H1 (cell line): ENCODE results near the gene MMP17. TPM values are rescaled to one million over a fixed set of nuclear protein-coding genes. Genes with fewer than 3 reads are reported as not detected.
A peak's percentile ranks its signal among the peaks of the same experiment; 100 is the strongest.

ENCODE experiments used
- CHD7 ChIP-seq: fragments of 300-600 bp; sonication (generic); IDR thresholded peaks from 2 replicates; pipeline ENCODE4 v1.7.1; 2012; ENCODE audit warnings: low read length, moderate library complexity, mild to moderate bottlenecking, inconsistent platforms; ENCODE audit not compliant: insufficient replicate concordance
- CREB1 ChIP-seq: IDR thresholded peaks from 2 replicates; pipeline ENCODE4 v1.6.1; 2012; ENCODE audit warnings: inconsistent platforms
- EGR1 ChIP-seq: IDR thresholded peaks from 2 replicates; pipeline ENCODE4 v1.6.1; 2011; ENCODE audit warnings: low read depth, low read length, borderline replicate concordance
- HDAC2 ChIP-seq, 2 experiments: fragments of 300-600 bp in 1 of 2; sonication (generic) in 1 of 2; IDR thresholded peaks; 2 replicates each; pipeline ENCODE4 v1.6.1; 2011 to 2012; ENCODE audit warnings: low read depth in 2 of 2, low read length in 2 of 2, mild to moderate bottlenecking in 2 of 2, moderate library complexity in 2 of 2, borderline replicate concordance in 1 of 2, inconsistent platforms in 1 of 2
- JUN ChIP-seq: IDR thresholded peaks from 2 replicates; pipeline ENCODE4 v1.6.1; 2011; ENCODE audit warnings: low read depth, mild to moderate bottlenecking, improper control_type of control experiment, low read length
- MAFK ChIP-seq: IDR thresholded peaks from 2 replicates; pipeline ENCODE4 v1.6.1; 2012; ENCODE audit warnings: low read depth, mild to moderate bottlenecking, improper control_type of control experiment, low read length
- NANOG ChIP-seq: IDR thresholded peaks from 2 replicates; pipeline ENCODE4 v1.6.1; 2011; ENCODE audit warnings: low read length, low read depth, mild to moderate bottlenecking, inconsistent platforms; ENCODE audit not compliant: insufficient read depth, poor library complexity, severe bottlenecking
- RAD21 ChIP-seq, 2 experiments: IDR thresholded peaks in 1 of 2; conservative IDR thresholded peaks in 1 of 2; 2 replicates each; pipeline ENCODE4 v1.6.1; 2011; ENCODE audit warnings: low read depth in 2 of 2, low read length in 2 of 2, improper control_type of control experiment in 1 of 2, inconsistent platforms in 1 of 2, mild to moderate bottlenecking in 1 of 2, moderate library complexity in 1 of 2
- SUZ12 ChIP-seq: fragments of 200-600 bp; sonication (generic); IDR thresholded peaks from 2 replicates; pipeline ENCODE4 v1.6.1; 2012; ENCODE audit warnings: mild to moderate bottlenecking, inconsistent platforms, low read length, moderate library complexity, mixed read lengths
- polyA plus RNA-seq, 7 experiments: library from polyadenylated mRNA; depleted of rRNA in 3 of 7; stranded (reverse) in 5 of 7; unstranded in 2 of 7; fragments of >200 nt in 5 of 7; fragments of 200-250 nt in 2 of 7; gene quantifications; 1 replicate in 5 of 7; 2 replicates in 1 of 7; 4 replicates in 1 of 7; pipeline versions ENCODE4 v1.2.1 to v1.2.3, GENCODE V29; 2011 to 2013; ENCODE audit warnings: missing spikeins in 2 of 7, mixed read lengths in 2 of 7
- total RNA-seq: library from RNA; stranded (reverse); fragmentation: NEBNext Ultra II Directional; extraction: Animal tissue kit (Norgen Biotek cat#: 25700); gene quantifications from 2 replicates; pipeline ENCODE4 v1.2.1, GENCODE V29; 2021

The MMP17 gene
- total and polyA plus RNA-seq, 2 of the 8 experiments (the other 6 are each of a cell fraction or from before 2014, with no cell fraction given), result 41.3 to 53.8 TPM

GRCh38 chr12:131862994-131863710, 35.0 kb downstream of the MMP17 start (continued):
- TF ChIP-seq CHD7, result no peak
- no peak for TF ChIP-seq HDAC2 (IDR thresholded peaks at IDR 0.05; ENCODE audit: borderline replicate concordance in 1 of 2, low read depth in 2 of 2, low read length in 2 of 2)
- TF ChIP-seq SUZ12, result no peak
- no peak for TF ChIP-seq NANOG
- peak; percentile 95 for TF ChIP-seq MAFK
- TF ChIP-seq CREB1, result no peak
- no peak for TF ChIP-seq RAD21 (IDR thresholded peaks at IDR 0.05 in 1 of 2, conservative IDR thresholded peaks at IDR 0.05 in 1 of 2; ENCODE audit: low read depth in 2 of 2, low read length in 2 of 2)
- peak; percentile 81; the same call in 1 of the 2 replicates for TF ChIP-seq EGR1
- TF ChIP-seq JUN, result no peak
